Endothelial cell of umbilical vein (primary cell): ENCODE results near the gene KCTD1. TPM values are rescaled to one million over a fixed set of nuclear protein-coding genes. Genes with fewer than 3 reads are reported as not detected.

ENCODE experiments used
- BruUV-seq: library from RNA; stranded (reverse); fragments of 400-500 nt; replicated peaks from 2 replicates; lab custom pipeline; 2021; lab: Mats Ljungman, UMichigan
- CTCF ChIA-PET: fragments of 300-600, 350-600 bp; sonication (Branson Sonifier 250); formaldehyde crosslinking; loops from one replicate; lab custom pipeline; 2021; ENCODE audit warnings: antibody characterized with exemption, inconsistent platforms; lab: Charles Lee
- POLR2A ChIA-PET: fragments of 300-600, 350-600 bp; sonication (Branson Sonifier 250); formaldehyde crosslinking; loops from one replicate; lab custom pipeline; 2021; ENCODE audit warnings: antibody characterized with exemption, inconsistent platforms; lab: Charles Lee
- DNase-seq: peaks from one replicate; pipeline ENCODE4 v3.0.0-alpha.2; 2011; ENCODE audit warnings: low read depth, low spot score
- FAIRE-seq: peaks from 2 replicates; lab custom pipeline; 2011; peaks lifted over from hg19 to GRCh38; lab: Jason Lieb, UNC
- H2AFZ ChIP-seq: 2 replicates; pipeline ENCODE4 v1.6.0; 2012; ENCODE audit warnings: low read depth, low read length, control low read depth, inconsistent platforms
- H3K27ac ChIP-seq: 2 replicates; pipeline ENCODE4 v1.5.1; 2011; ENCODE audit warnings: low read depth, mild to moderate bottlenecking, control low read depth, low read length, moderate library complexity; ENCODE audit not compliant: insufficient read depth
- H3K27me3 ChIP-seq, 2 experiments: 2 replicates each; pipeline versions ENCODE4 v1.6.0 to v1.6.1; 2011; ENCODE audit warnings: low read length in 2 of 2, mixed read lengths in 1 of 2; ENCODE audit not compliant: control insufficient read depth in 2 of 2, insufficient read depth in 2 of 2
- H3K36me3 ChIP-seq, 2 experiments: 2 replicates in 1 of 2; 3 replicates in 1 of 2; pipeline ENCODE4 v1.5.1; 2011; ENCODE audit warnings: low read length in 2 of 2, mild to moderate bottlenecking in 1 of 2, moderate library complexity in 1 of 2; ENCODE audit not compliant: control insufficient read depth in 2 of 2, insufficient read depth in 2 of 2; ENCODE audit errors: extremely low read depth in 1 of 2
- H3K4me1 ChIP-seq: 3 replicates; pipeline ENCODE4 v1.5.1; 2011; ENCODE audit warnings: mild to moderate bottlenecking, low read length; ENCODE audit not compliant: control insufficient read depth, insufficient read depth; ENCODE audit errors: extremely low read depth
- H3K4me2 ChIP-seq: 2 replicates; pipeline ENCODE4 v1.6.1; 2011; ENCODE audit warnings: low read length, control low read depth, mixed read lengths; ENCODE audit not compliant: insufficient read depth
- H3K4me3 ChIP-seq, 3 experiments: fragments of 200-600 bp in 1 of 3; sonication (generic), shearing (Covaris generic) in 1 of 3; replicated peaks in 1 of 3; 2 replicates each; pipeline ENCODE4 v1.5.1; 2011 to 2016; ENCODE audit warnings: control low read depth in 3 of 3, low read length in 3 of 3, mild to moderate bottlenecking in 2 of 3, inconsistent platforms in 1 of 3, low read depth in 1 of 3, moderate library complexity in 1 of 3; ENCODE audit not compliant: insufficient read depth in 1 of 3
- H3K79me2 ChIP-seq: 2 replicates; pipeline ENCODE4 v1.6.0; 2012; ENCODE audit warnings: low read length, inconsistent platforms; ENCODE audit not compliant: control insufficient read depth, insufficient read depth
- H3K9ac ChIP-seq: replicated peaks from 2 replicates; pipeline ENCODE3; 2011; ENCODE audit warnings: low read length, control low read depth; ENCODE audit not compliant: insufficient read depth; ENCODE audit errors: extremely low read depth
- H3K9me1 ChIP-seq: replicated peaks from 3 replicates; pipeline ENCODE4 v1.6.0; 2011; ENCODE audit warnings: mild to moderate bottlenecking, low read length; ENCODE audit not compliant: control insufficient read depth, insufficient read depth; ENCODE audit errors: extremely low read depth
- H3K9me3 ChIP-seq: replicated peaks from 2 replicates; pipeline ENCODE4 v1.5.1; 2012; ENCODE audit warnings: low read length, inconsistent platforms; ENCODE audit not compliant: control insufficient read depth, insufficient read depth
- H4K20me1 ChIP-seq: replicated peaks from 2 replicates; pipeline ENCODE3; 2011; ENCODE audit warnings: mild to moderate bottlenecking, low read length; ENCODE audit not compliant: control insufficient read depth, insufficient read depth; ENCODE audit errors: extremely low read depth
- EZH2 ChIP-seq: IDR thresholded peaks from 2 replicates; pipeline ENCODE4 v1.6.1; 2012; ENCODE audit warnings: borderline replicate concordance, low read depth, mild to moderate bottlenecking, moderate library complexity, low read length, inconsistent platforms; ENCODE audit not compliant: severe bottlenecking
- FOS ChIP-seq: IDR thresholded peaks from 2 replicates; pipeline ENCODE4 v1.6.1; 2011; ENCODE audit warnings: mild to moderate bottlenecking, low read length, moderate library complexity, borderline replicate concordance; ENCODE audit not compliant: insufficient read depth
- GATA2 ChIP-seq: IDR thresholded peaks from 2 replicates; pipeline ENCODE4 v1.7.0; 2011; ENCODE audit warnings: low read depth, mild to moderate bottlenecking, moderate library complexity, mixed read lengths, low read length; ENCODE audit not compliant: insufficient read length, insufficient read depth
- JUN ChIP-seq: IDR thresholded peaks from 2 replicates; pipeline ENCODE4 v1.6.1; 2011; ENCODE audit warnings: borderline replicate concordance, low read depth; ENCODE audit not compliant: insufficient read length, insufficient read depth
- MYC ChIP-seq: IDR thresholded peaks from one replicate; pipeline ENCODE4 v1.6.1; 2011; ENCODE audit warnings: mild to moderate bottlenecking, low read depth, low read length
- POLR2A ChIP-seq: IDR thresholded peaks from 2 replicates; pipeline ENCODE4 v1.6.1; 2012; ENCODE audit warnings: low read depth, mild to moderate bottlenecking, control low read depth, low read length
- POLR2AphosphoS5 ChIP-seq: IDR thresholded peaks from 2 replicates; pipeline ENCODE4 v1.6.1; 2012; ENCODE audit warnings: low read depth, mild to moderate bottlenecking, control low read depth, low read length, moderate library complexity; ENCODE audit not compliant: insufficient read depth
- dilution Hi-C: fragments of 300-500 bp; cut with MboI; formaldehyde crosslinking; loops from one replicate; pipeline ENCODE4 v1.15.0; 2019; ENCODE audit warnings: low sequenced_read_pairs; ENCODE audit not compliant: extremely low pct_ligation_motif_present
- intact Hi-C: fragments of 100-400 bp; cut with micrococcal nuclease; formaldehyde crosslinking; loops from one replicate; pipeline ENCODE4 v1.10.0; 2022
- polyA plus RNA-seq, 4 experiments: library from polyadenylated mRNA; depleted of rRNA in 3 of 4; stranded (reverse) in 3 of 4; unstranded in 1 of 4; fragments of >200 nt; gene quantifications; 2 replicates each; pipeline versions ENCODE4 v1.2.1 to v1.2.3, GENCODE V29; 2011 to 2012; ENCODE audit warnings: missing spikeins in 1 of 4
- total RNA-seq: library from RNA; stranded (reverse); gene quantifications from 2 replicates; pipeline ENCODE4 v1.2.3, GENCODE V29; 2021
- TF ChIP-seq, protein P1 (sequence below): IDR thresholded peaks from 2 replicates; pipeline ENCODE4 v1.6.1; 2011; ENCODE audit not compliant: insufficient read depth, insufficient read length
- TF ChIP-seq, protein P2 (sequence below), 2 donors: IDR thresholded peaks; 1 replicate in 1 of 2; 2 replicates in 1 of 2; pipeline ENCODE4 v1.5.1; 2011; ENCODE audit warnings: low read length in 2 of 2, mild to moderate bottlenecking in 2 of 2, moderate library complexity in 2 of 2, control low read depth in 1 of 2, inconsistent platforms in 1 of 2, low read depth in 1 of 2; ENCODE audit not compliant: insufficient read depth in 1 of 2; ENCODE audit errors: extremely low read depth in 1 of 2

The KCTD1 gene
- total and polyA plus RNA-seq, 2 donors (not counting 3 experiments of a cell fraction or from before 2014, with no cell fraction given) = 6.1 to 12.1 TPM

DNA sequence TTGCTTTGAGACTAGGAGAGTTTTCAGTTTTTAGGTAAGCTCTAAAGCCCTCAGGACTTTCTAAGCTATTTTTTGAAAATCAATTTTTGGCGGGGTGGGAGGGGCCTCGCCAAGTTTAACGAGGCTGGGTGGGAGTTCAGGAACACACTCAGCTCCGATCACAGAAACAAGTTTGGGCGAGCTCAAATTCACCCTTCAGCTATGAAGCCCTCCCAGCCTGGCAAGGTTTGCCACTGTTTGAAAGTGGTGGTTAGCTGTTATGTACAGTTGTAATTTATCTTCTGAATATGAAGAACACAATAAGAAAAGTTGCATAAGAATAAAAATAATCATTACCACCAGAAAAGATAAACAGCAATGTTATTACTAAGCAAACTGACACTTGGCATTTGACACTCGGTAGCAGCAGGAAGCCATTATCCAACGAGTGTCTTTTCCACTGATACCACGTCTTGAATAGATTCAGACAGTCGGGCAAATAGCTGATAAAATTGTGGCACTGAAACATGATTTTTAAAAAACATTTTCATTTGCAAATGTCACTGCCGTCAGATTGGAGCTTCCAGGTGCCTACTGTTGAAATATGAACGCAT is 59.8 kb downstream of the KCTD1 start:
- Histone ChIP-seq H4K20me1 (no peaks in the 10 kb centered on the region), H3K9me1 (no peaks in the 10 kb centered on the region), H3K27ac (no peak overlapping the region), H3K9ac (no peak overlapping the region), H3K27me3 (no peaks in the 10 kb centered on the region), H3K4me1 (no peaks in the 10 kb centered on the region), H3K9me3 (no peaks in the 10 kb centered on the region), H3K4me2 (no peak overlapping the region), H3K4me3 (no peak overlapping the region), H3K79me2 (no peaks in the 10 kb centered on the region), H2AFZ (no peak overlapping the region), H3K36me3 (no peaks in the 10 kb centered on the region)
- POLR2A ChIA-PET = interaction anchor here (0.7 kb wide), 1 partner anchor 396 kb away, joined by 4 read pairs; no protein-coding TSS in a partner anchor
- dilution Hi-C loops = no loop called here
- FAIRE-seq (no peak), DNase-seq (no peak)
- BruUV-seq = no TSS peak
- intact Hi-C loops = no loop called here
- CTCF ChIA-PET = interaction anchor here (1.0 to 1.6 kb wide), 6 partner anchors 8 to 105 kb away, joined by 3 to 5 read pairs (median 4); no protein-coding TSS in a partner anchor
- TF ChIP-seq GATA2 (no peak), POLR2A (no peak), MYC (no peak), EZH2 (no peak), POLR2AphosphoS5 (no peak), JUN (no peak), FOS (no peak)
- TF ChIP-seq, protein P1, sequence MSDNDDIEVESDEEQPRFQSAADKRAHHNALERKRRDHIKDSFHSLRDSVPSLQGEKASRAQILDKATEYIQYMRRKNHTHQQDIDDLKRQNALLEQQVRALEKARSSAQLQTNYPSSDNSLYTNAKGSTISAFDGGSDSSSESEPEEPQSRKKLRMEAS = no peak
- TF ChIP-seq, protein P2, sequence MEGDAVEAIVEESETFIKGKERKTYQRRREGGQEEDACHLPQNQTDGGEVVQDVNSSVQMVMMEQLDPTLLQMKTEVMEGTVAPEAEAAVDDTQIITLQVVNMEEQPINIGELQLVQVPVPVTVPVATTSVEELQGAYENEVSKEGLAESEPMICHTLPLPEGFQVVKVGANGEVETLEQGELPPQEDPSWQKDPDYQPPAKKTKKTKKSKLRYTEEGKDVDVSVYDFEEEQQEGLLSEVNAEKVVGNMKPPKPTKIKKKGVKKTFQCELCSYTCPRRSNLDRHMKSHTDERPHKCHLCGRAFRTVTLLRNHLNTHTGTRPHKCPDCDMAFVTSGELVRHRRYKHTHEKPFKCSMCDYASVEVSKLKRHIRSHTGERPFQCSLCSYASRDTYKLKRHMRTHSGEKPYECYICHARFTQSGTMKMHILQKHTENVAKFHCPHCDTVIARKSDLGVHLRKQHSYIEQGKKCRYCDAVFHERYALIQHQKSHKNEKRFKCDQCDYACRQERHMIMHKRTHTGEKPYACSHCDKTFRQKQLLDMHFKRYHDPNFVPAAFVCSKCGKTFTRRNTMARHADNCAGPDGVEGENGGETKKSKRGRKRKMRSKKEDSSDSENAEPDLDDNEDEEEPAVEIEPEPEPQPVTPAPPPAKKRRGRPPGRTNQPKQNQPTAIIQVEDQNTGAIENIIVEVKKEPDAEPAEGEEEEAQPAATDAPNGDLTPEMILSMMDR (IDR thresholded peaks at IDR 0.05; ENCODE audit: extremely low read depth in 1 of 2, insufficient read depth in 1 of 2, low read depth in 1 of 2, low read length in 2 of 2) = no peak
